NOMO-1 treated with DMSO at 0.1 percent for 48 hours (cell line): ENCODE measurements around the gene NSUN3.

Experiments
- DNase-seq: peaks from one replicate; lab custom pipeline; 2025; ENCODE audit not compliant: unreplicated experiment; lab: John Stamatoyannopoulos, UW

NSUN3 gene

GRCh38 chr3:94118390-94118789, 55.5 kb downstream of the NSUN3 start:
- DNase-seq, result peak; percentile 12

DNA sequence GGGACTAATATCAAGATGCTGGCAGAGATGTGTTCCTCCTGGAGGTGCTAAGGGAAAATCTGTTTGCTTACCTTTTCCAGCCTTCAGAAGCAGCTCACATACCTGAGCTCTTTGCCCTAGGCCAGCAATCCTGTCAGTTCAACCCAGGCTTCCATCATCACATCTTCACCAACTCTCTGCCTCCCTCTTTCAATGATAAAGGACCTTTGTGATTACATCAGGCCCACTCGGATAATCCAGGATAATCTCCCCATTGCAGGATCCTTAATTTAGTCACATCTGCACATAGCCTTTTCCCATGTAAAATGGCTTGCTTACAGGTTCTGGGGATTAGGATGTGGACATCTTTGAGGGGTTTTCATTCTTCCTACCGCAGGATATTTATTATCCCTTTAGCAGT, 58.3 kb downstream of the NSUN3 start:
- DNase-seq, result no peak

DNA sequence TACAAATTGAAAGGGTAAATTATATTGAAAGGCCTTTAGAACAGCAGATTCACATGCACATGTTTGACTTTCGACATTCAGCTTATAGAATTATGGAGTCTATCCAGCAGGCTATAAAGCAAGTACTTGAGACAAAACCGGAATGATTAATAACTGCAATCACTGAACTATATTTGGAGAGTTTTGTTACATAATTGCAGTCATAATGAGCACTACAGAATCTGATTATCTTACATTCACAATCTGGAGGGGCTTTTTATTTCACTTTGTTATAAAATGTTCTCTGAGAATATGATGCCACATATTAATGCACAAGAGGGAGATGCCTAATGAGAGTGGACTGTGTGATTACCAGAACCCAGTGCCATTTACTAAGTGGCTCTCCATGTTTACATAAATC, 64.3 kb downstream of the NSUN3 start:
- no peak for DNase-seq

GRCh38 chr3:94130690-94131089, 67.8 kb downstream of the NSUN3 start:
- no peak for DNase-seq

DNA sequence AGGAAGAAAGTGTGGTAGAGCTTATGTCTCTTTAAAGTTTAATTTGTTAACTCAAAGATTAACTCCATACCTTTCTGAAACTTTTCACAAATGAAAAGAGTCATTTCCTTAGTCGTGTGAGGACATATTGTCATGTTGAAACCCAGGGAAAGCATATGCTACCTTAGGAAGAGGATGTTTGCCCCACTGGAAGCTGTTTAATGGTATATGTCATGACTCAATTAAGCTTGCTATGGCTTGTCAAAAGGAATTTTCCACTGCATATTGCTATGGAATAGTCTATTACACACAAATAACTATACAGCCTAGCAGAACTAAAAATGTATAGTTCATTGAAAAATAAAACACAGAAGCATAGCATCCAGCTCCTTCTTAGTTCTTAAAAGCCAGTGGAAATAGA, 69.9 kb downstream of the NSUN3 start:
- no peak for DNase-seq

- no peak for DNase-seq
These were observed 73.3 kb downstream of the NSUN3 start for GRCh38 chr3:94136133-94136532.

DNA sequence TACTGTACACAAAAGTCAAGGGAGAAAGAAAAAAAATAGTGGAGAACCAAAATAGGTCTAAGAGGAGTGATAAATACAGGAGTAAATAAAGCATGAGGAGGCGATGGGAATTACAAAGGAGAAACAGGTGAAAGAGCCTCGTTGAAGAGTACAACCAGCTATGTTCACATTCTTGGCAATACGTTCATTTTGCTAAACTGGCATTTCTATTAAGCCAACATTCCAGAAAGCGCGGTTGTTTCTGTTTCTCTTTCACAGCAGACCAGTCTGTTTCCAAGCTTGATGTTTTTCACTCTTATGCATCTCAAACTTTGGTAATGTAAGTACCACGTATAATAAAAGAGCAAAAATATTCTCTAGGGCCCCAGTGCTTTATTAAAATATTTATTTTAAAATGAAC, 74.5 kb downstream of the NSUN3 start:
- no peak for DNase-seq

GRCh38 chr3:94146455-94146854, 83.6 kb downstream of the NSUN3 start:
- DNase-seq, result no peak

GRCh38 chr3:94147012-94147411, 84.2 kb downstream of the NSUN3 start:
- DNase-seq, result no peak

GRCh38 chr3:94150113-94150512, 87.3 kb downstream of the NSUN3 start:
- DNase-seq, result no peak

DNA sequence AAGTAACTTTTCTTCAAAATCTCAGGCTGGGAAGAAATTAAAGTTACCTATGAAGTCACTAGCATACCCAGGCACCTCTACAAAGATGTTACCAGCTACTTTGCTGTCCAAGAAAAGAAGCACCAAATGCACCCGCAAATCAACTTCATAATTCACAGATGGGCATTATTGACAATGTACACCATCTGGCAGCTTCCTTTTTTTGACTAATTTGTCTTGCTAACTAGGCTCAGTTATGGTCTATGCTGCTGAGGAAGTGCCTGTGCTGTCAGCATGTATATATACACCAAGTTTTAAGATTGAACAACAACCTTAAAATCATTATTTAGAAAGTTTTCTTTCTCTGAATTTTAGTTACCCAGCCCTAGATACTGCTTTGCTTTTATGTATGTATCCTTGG, 93.8 kb downstream of the NSUN3 start:
- no peak for DNase-seq

DNA sequence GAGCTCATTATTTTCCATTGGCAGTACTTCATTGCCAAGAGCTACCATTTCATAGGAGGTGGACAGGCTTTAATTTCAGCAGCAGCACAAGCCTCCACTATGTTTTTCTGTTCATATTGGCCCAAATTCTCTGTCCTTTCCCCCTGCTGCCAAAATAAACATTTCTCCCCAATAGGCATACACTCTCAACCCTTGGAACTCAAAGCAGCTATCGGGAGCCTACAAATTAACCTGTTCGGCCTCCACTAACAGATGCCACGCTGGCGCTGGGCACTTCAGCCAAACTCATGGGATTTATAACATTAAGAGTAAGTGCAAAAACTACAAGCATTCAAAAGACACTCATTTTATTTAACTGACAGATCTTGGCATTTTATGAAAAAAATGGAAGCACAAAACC, 95.7 kb downstream of the NSUN3 start:
- DNase-seq, result no peak

- no peak for DNase-seq
These were observed 96.4 kb downstream of the NSUN3 start for GRCh38 chr3:94159062-94159828.

DNA sequence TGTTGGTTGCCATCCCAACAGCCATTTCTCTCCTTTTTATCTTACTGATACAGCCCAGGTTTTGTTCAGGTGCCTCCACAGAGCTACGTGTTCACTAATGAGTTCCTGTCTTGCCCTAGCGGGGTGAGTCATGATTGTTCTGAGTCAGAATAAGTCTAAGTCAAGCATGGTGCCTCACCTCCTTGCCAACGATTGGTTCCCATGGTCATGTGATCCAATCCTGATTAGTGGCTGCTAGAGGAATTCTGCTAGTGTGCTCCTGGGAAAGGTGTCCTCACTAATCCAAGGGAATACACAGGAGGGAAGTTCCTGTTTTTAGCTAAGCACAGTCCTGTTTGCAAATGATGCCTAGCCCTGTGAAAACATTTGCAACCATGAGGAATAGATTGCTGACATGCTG, 99.8 kb downstream of the NSUN3 start:
- DNase-seq, result no peak

GRCh38 chr3:94167346-94167745, 104.5 kb downstream of the NSUN3 start:
- no peak for DNase-seq

DNA sequence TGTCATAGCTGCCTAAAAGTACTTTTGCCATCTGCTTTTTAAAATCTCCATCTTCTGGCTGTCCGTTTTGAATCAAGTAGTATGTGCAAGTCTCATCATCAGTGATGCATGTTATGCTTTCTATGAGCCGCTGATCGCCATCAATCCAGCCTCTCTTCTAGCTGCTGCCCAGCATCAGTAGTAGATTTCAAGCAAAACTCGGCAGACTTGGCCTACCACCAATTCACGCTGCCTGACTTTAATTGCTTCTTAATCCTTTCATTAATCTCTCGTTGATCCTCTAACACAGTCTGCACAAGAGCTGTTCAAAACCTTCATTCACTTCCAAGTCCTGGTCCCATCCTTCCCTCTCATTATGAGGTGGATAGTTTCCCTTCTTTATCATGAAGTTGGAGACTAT, 104.9 kb downstream of the NSUN3 start:
- DNase-seq, result no peak

GRCh38 chr3:94171954-94172353, 109.1 kb downstream of the NSUN3 start:
- DNase-seq, result no peak

GRCh38 chr3:94172695-94173310, 109.9 kb downstream of the NSUN3 start:
- DNase-seq, result no peak

DNA sequence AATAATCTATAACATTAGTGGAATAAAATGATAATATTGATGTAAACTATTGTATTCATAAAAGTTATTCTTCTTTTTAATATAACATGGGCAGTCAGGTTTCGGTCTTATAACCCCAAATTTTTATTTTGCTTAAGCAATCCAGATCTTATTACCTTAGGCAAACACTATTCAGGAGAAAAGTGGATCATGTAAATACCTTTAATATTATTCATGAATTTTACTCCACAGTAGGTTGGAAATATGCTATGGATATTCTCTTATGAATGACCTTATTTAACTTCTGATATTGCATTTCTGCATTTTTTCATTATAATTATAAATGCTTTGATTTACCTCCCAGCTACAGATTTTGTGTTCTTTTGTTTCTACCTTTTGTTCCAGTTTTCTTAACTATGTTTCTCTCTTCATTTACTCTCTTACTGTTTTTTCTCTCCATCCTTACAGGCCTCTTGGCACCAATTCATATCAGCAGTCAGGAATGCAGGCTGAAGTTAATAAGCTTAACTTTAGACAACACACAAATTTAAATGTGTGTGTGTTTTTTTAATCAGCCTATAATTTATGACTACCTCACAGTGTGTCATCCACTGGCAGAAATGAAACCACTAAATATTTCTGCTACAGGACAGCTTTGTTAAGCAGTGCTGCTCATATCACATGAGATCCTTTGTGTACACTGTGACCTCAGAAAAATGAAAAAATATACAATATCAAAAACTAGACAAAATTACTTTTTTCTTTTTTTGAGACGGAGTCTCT, 111.0 kb downstream of the NSUN3 start:
- no peak for DNase-seq

- DNase-seq, result no peak
These were observed 112.8 kb downstream of the NSUN3 start for GRCh38 chr3:94175677-94176076.

GRCh38 chr3:94176988-94177745, 114.3 kb downstream of the NSUN3 start:
- no peak for DNase-seq
